DOHH2 (cell line): ENCODE data around the gene PPP1R14C.
"Not testable (repeated sequence)": the region's sequence is repeated elsewhere in the genome, so short reads cannot be mapped to it uniquely, and the experiment has no call there.

Experiments
- EZH2phosphoT487 ChIP-seq: fragments of 200-600 bp; sonication (generic); IDR thresholded peaks from 2 replicates; pipeline ENCODE4 v1.6.1; 2017; ENCODE audit warnings: borderline replicate concordance, mild to moderate bottlenecking, antibody characterized with exemption, low read length, moderate library complexity, mixed read lengths
- TF ChIP-seq, protein P1 (sequence below): fragments of 200-600 bp; sonication (generic); IDR thresholded peaks from one replicate; pipeline ENCODE4 v1.5.1; 2014; ENCODE audit warnings: antibody characterized with exemption, mild to moderate bottlenecking, low read depth, low read length; ENCODE audit not compliant: poor library complexity, severe bottlenecking

DNA sequence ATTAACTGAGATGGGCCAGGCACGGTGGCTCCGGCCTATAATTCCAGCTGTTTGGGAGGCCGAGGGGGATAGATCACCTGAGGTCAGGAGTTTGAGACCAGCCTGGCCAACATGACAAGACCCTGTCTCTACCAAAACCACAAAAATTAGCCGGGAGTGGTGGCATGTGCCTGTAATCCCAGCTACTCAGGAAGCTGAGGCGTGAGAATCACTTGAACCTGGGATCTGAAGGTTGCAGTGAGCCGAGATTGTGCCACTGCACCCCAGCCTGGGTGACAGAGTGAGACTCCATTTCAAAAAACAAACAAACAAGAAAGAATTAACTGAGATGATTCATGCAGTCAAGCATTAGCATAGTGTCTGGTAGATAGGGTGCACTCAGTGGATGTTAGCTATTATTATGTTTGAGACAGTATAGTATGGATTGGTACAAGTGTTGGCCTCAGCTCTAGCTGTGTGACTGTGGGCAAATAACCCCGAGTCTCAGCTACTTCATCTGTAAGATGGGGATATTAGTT, 37.1 kb downstream of the PPP1R14C start:
- TF ChIP-seq EZH2phosphoT487 = not testable (repeated sequence)
- TF ChIP-seq, protein P1, sequence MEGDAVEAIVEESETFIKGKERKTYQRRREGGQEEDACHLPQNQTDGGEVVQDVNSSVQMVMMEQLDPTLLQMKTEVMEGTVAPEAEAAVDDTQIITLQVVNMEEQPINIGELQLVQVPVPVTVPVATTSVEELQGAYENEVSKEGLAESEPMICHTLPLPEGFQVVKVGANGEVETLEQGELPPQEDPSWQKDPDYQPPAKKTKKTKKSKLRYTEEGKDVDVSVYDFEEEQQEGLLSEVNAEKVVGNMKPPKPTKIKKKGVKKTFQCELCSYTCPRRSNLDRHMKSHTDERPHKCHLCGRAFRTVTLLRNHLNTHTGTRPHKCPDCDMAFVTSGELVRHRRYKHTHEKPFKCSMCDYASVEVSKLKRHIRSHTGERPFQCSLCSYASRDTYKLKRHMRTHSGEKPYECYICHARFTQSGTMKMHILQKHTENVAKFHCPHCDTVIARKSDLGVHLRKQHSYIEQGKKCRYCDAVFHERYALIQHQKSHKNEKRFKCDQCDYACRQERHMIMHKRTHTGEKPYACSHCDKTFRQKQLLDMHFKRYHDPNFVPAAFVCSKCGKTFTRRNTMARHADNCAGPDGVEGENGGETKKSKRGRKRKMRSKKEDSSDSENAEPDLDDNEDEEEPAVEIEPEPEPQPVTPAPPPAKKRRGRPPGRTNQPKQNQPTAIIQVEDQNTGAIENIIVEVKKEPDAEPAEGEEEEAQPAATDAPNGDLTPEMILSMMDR = not testable (repeated sequence)
